ENCODE measurements around the gene CACNA1C.
"Not testable (repeated sequence)": the region's sequence is repeated elsewhere in the genome, so short reads cannot be mapped to it uniquely, and the experiment has no call there.

CACNA1C gene

GRCh38 chr12:2118061-2118460, 65.3 kb downstream of the CACNA1C start:
- H3K27ac ChIP-seq (ENCODE audit: low read depth, low read length), result no peak overlapping the region
- H3K36me3 ChIP-seq (ENCODE audit: control insufficient read depth in 1 of 2, insufficient read depth in 2 of 2, low read length in 2 of 2), result no peaks in the 10 kb centered on the region

GRCh38 chr12:2118481-2119255, 65.9 kb downstream of the CACNA1C start:
- Histone ChIP-seq H3K9ac (ENCODE audit: low read depth in 1 of 2, low read length in 2 of 2) (no peak overlapping the region), H3K4me3 (ENCODE audit: low read depth in 1 of 2, low read length in 2 of 2) (no peak overlapping the region), H3K27me3 (ENCODE audit: control insufficient read depth in 1 of 2, insufficient read depth in 2 of 2, low read length in 2 of 2) (no peaks in the 10 kb centered on the region), H3K27ac (ENCODE audit: low read depth, low read length) (no peak overlapping the region), H3K9me3 (ENCODE audit: control insufficient read depth in 1 of 2, low read length in 2 of 2) (no peaks in the 10 kb centered on the region), H3K4me1 (ENCODE audit: control insufficient read depth in 1 of 2, insufficient read depth in 2 of 2, low read length in 2 of 2) (peaks cover 0 to 2% of the 10 kb centered on the region in 2 donors), H3K36me3 (ENCODE audit: control insufficient read depth in 1 of 2, insufficient read depth in 2 of 2, low read length in 2 of 2) (no peaks in the 10 kb centered on the region)

More at GRCh38 chr12:2118061-2118460, 65.3 kb downstream of the CACNA1C start:
- Histone ChIP-seq H3K4me1 (ENCODE audit: control insufficient read depth in 1 of 2, insufficient read depth in 2 of 2, low read length in 2 of 2) (peaks cover 0 to 2% of the 10 kb centered on the region in 2 donors), H3K4me3 (ENCODE audit: low read depth in 1 of 2, low read length in 2 of 2) (no peak overlapping the region), H3K9ac (ENCODE audit: low read depth in 1 of 2, low read length in 2 of 2) (no peak overlapping the region), H3K27me3 (ENCODE audit: control insufficient read depth in 1 of 2, insufficient read depth in 2 of 2, low read length in 2 of 2) (no peaks in the 10 kb centered on the region), H3K9me3 (ENCODE audit: control insufficient read depth in 1 of 2, low read length in 2 of 2) (no peaks in the 10 kb centered on the region)

DNA sequence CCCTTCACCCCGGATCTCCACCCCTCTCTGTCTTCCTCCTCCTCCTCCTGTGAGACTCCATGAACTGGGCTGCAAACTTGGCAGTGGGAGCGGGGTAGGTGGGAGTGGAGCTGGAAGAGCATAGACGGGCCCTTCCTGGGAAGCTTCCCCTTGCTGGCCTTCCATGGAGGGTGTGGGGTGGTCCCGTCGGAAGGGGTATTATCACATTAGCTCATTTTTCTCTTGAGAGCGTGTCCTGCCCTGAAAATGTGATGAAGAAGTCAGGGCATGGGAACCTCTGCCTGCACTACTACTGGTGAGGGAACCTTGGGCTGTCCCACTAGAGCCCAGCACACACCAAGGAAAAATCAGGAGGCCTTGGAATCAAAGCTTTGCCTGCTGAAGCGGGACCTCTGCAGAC, 66.5 kb downstream of the CACNA1C start:
- Histone ChIP-seq H3K4me1 (ENCODE audit: control insufficient read depth in 1 of 2, insufficient read depth in 2 of 2, low read length in 2 of 2) (no peaks in the 10 kb centered on the region), H3K9me3 (ENCODE audit: control insufficient read depth in 1 of 2, low read length in 2 of 2) (no peaks in the 10 kb centered on the region), H3K9ac (ENCODE audit: low read depth in 1 of 2, low read length in 2 of 2) (no peak overlapping the region), H3K27ac (ENCODE audit: low read depth, low read length) (no peak overlapping the region), H3K27me3 (ENCODE audit: control insufficient read depth in 1 of 2, insufficient read depth in 2 of 2, low read length in 2 of 2) (no peaks in the 10 kb centered on the region), H3K36me3 (ENCODE audit: control insufficient read depth in 1 of 2, insufficient read depth in 2 of 2, low read length in 2 of 2) (no peaks in the 10 kb centered on the region), H3K4me3 (ENCODE audit: low read depth in 1 of 2, low read length in 2 of 2) (no peak overlapping the region)

DNA sequence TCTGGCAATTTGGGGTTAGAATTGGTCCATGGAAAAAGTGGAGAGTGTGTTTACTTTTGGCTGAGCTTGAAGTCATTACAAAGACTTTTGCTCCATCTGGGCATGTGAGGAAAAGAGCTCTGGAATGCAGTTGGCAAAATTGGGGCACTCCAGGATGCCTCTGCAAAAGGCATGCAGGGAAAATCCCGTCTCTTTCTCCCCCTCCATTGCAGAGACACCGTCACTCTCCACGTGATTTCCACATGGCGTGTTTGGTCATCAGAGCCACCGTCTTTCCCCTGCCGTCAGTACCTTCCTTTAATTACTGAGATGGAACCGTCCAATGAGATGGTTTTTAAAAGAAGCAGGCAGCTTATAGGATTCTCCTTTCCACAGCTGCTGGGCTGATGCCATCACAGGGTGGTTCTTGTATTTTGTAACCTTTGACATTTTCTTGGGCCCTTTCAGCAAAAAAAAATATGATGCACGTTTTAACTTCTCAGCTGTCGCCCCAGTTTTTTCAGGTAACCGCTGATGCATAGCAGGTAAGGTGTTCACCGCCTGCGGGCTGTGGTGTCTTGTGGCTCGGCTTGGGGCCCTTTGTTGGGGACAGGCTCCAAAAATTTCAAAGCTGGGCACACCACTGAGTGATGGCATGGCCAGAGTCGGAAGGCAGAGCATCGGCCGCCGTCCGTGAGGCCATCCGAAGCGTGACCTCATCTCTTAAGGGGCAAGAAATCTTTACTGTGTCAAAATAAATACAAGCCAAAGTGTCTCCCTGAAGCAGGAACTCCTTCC, 68.4 kb downstream of the CACNA1C start:
- no peaks in the 10 kb centered on the region for H3K4me1 ChIP-seq (ENCODE audit: control insufficient read depth in 1 of 2, insufficient read depth in 2 of 2, low read length in 2 of 2)
- no peak overlapping the region for H3K27ac ChIP-seq (ENCODE audit: low read depth, low read length)
- H3K36me3 ChIP-seq (ENCODE audit: control insufficient read depth in 1 of 2, insufficient read depth in 2 of 2, low read length in 2 of 2), result no peaks in the 10 kb centered on the region

DNA sequence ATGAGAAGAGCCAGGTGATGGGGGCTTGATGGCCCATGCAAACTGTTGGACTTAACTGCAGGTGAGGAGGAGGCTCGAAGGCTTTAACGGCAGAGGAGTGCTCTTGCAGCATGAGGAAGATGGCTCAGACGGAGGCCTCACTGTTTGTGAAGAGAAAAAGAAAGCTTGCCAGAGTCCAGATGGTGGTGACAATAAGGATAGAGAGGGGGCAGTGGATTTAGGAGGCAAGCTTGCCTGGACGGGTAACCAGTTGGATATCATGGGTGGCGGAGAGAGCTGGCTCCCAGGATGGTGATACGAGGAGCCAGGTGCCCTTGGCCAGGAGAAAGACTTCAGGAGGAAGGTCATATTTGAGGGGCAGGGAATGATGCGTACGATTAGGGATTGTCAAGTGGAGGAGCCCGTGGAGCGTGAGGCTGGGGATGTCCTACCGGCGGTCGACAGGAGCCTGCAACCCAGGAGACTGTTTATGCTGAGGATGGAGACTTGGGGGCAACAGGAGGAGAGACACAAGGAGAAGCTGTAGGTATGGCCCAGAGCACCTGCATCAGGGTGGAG, 71.8 kb downstream of the CACNA1C start:
- H3K9ac ChIP-seq (ENCODE audit: low read depth in 1 of 2, low read length in 2 of 2), result no peak overlapping the region
- H3K4me3 ChIP-seq (ENCODE audit: low read depth in 1 of 2, low read length in 2 of 2), result no peak overlapping the region
- H3K27ac ChIP-seq (ENCODE audit: low read depth, low read length), result no peak overlapping the region
- H3K9me3 ChIP-seq (ENCODE audit: control insufficient read depth in 1 of 2, low read length in 2 of 2), result no peaks in the 10 kb centered on the region
- H3K36me3 ChIP-seq (ENCODE audit: control insufficient read depth in 1 of 2, insufficient read depth in 2 of 2, low read length in 2 of 2), result no peaks in the 10 kb centered on the region
- no peaks in the 10 kb centered on the region for H3K4me1 ChIP-seq (ENCODE audit: control insufficient read depth in 1 of 2, insufficient read depth in 2 of 2, low read length in 2 of 2)
- no peaks in the 10 kb centered on the region for H3K27me3 ChIP-seq (ENCODE audit: control insufficient read depth in 1 of 2, insufficient read depth in 2 of 2, low read length in 2 of 2)

More for the DNA sequence above, 68.4 kb downstream of the CACNA1C start:
- no peaks in the 10 kb centered on the region for H3K27me3 ChIP-seq (ENCODE audit: control insufficient read depth in 1 of 2, insufficient read depth in 2 of 2, low read length in 2 of 2)
- no peaks in the 10 kb centered on the region for H3K9me3 ChIP-seq (ENCODE audit: control insufficient read depth in 1 of 2, low read length in 2 of 2)
- H3K9ac ChIP-seq (ENCODE audit: low read depth in 1 of 2, low read length in 2 of 2), result no peak overlapping the region
- H3K4me3 ChIP-seq (ENCODE audit: low read depth in 1 of 2, low read length in 2 of 2), result no peak overlapping the region

DNA sequence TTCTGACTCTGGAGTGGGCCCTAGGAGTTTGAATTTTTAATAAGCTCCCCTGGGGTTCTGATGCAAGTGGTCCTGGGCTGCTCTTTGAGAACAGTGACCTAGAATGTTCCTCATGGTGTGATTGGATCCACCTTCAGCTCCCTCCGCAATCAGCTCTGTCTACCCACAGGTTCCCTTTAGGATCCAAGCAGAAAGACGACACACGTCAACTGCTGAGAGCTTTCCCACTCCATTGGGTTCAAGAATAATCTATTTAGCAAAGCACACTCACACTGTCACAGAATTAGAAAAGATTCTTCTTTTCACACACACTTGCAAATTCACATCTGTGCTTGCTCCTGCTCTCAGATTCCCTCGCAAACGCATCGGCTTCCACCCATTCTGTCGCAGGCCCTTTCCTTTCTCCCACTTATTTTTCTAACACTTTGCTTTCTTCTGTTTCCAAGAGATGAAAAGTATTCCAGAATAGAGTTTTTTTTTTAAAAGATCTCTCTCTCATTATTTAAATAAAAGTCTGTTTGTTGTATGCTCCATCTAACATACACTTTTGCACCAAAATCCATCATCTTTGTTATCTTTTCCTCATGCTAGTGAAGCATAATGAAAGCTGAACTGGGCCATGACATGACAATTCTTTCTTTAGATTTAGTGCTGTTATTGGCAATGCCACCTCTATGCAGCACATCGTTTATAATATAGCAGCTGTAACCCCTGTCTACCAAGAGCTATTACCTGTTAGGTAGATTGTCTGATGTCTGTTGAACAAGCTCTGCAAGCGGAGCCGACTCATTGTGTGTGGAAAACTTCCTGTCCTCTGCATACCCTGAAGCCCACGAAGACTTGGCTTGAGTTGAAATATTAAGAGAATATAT, 73.1 kb downstream of the CACNA1C start:
- Histone ChIP-seq H3K9ac (ENCODE audit: low read depth in 1 of 2, low read length in 2 of 2) (no peak overlapping the region), H3K36me3 (ENCODE audit: control insufficient read depth in 1 of 2, insufficient read depth in 2 of 2, low read length in 2 of 2) (no peaks in the 10 kb centered on the region), H3K9me3 (ENCODE audit: control insufficient read depth in 1 of 2, low read length in 2 of 2) (no peaks in the 10 kb centered on the region), H3K27me3 (ENCODE audit: control insufficient read depth in 1 of 2, insufficient read depth in 2 of 2, low read length in 2 of 2) (no peaks in the 10 kb centered on the region), H3K4me3 (ENCODE audit: low read depth in 1 of 2, low read length in 2 of 2) (no peak overlapping the region), H3K27ac (ENCODE audit: low read depth, low read length) (no peak overlapping the region), H3K4me1 (ENCODE audit: control insufficient read depth in 1 of 2, insufficient read depth in 2 of 2, low read length in 2 of 2) (no peaks in the 10 kb centered on the region)

DNA sequence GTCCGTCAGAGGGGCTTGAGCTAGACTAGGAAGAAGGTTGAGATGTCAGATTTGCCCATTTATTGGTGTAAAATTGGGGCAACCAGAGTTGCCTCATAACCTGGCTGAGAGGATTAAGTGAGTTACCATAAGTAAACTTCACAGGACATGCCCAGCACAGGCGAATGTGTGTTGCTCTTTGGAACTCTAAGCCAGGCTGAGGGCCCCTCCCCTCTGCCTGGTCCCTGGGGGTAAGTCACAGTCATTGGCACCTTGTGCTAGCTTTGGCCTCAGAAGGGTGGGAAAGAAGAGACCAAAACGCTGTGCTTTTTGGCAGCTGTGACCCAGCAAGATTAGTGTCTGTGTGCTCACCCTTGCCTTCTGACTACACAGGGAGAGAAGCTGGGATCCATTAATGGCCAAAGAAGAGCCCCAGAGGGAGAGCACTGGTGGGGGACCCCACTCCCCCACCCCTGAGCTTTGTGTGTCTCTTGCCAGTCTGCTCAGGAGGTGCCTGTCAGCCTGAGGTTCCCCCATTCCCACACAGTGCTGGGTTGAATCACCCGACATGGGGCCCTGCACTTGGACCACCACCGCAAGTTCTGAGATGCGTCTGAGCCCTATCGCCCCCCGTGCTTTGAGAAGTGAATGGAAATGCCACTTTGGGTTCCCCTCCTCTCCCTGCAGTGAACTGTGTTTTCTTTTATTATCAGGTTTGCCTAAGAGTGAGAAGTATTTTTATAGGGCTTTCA, 74.1 kb downstream of the CACNA1C start:
- H3K4me3 ChIP-seq (ENCODE audit: low read depth in 1 of 2, low read length in 2 of 2), result no peak overlapping the region
- H3K27ac ChIP-seq (ENCODE audit: low read depth, low read length), result no peak overlapping the region
- H3K36me3 ChIP-seq (ENCODE audit: control insufficient read depth in 1 of 2, insufficient read depth in 2 of 2, low read length in 2 of 2), result no peaks in the 10 kb centered on the region
- H3K27me3 ChIP-seq (ENCODE audit: control insufficient read depth in 1 of 2, insufficient read depth in 2 of 2, low read length in 2 of 2), result no peaks in the 10 kb centered on the region
- H3K4me1 ChIP-seq (ENCODE audit: control insufficient read depth in 1 of 2, insufficient read depth in 2 of 2, low read length in 2 of 2), result no peaks in the 10 kb centered on the region
- H3K9me3 ChIP-seq (ENCODE audit: control insufficient read depth in 1 of 2, low read length in 2 of 2), result no peaks in the 10 kb centered on the region
- no peak overlapping the region for H3K9ac ChIP-seq (ENCODE audit: low read depth in 1 of 2, low read length in 2 of 2)

DNA sequence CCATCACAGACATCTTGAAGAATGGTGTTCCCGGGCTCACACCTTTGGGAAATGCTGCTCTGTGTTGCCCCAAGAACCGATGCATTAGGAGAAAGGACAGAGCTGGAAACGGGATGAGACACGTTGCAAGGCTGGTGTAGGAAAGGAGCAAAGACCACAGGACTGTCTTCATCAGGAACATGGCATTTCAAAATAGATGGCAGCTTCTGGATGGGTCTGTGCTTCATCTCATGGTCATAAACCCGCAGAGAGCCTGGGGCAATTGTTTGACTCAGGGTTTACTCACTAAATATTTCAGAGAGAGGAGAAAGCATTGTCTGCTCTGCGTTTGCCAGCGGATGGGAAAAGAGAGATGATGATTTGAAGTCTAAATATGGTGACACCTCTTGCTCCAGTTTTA, 76.3 kb downstream of the CACNA1C start:
- no peak overlapping the region for H3K27ac ChIP-seq (ENCODE audit: low read depth, low read length)

DNA sequence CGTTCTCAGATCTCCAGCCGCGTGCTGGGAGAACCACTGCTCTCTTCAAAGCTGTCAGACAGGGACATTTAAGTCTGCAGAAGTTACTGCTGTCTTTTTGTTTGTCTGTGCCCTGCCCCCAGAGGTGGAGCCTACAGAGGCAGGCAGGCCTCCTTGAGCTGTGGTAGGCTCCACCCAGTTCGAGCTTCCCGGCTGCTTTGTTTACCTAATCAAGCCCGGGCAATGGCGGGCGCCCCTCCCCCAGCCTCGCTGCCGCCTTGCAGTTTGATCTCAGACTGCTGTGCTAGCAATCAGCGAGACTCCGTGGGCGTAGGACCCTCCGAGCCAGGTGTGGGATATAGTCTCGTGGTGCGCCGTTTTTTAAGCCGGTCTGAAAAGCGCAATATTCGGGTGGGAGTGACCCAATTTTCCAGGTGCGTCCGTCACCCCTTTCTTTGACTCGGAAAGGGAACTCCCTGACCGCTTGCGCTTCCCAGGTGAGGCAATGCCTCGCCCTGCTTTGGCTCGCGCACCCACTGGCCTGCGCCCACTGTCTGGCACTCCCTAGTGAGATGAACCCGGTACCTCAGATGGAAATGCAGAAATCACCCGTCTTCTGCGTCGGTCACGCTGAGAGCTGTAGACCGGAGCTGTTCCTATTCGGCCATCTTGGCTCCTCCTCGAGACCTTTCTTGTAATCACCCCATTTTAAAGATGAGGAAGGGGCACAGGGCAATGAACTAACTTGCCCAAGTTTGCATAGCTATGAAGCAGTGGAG, 83.1 kb downstream of the CACNA1C start:
- not testable (repeated sequence) for H3K27ac ChIP-seq (ENCODE audit: low read depth, low read length); H3K9ac ChIP-seq (ENCODE audit: low read depth in 1 of 2, low read length in 2 of 2); H3K9me3 ChIP-seq (ENCODE audit: control insufficient read depth in 1 of 2, low read length in 2 of 2); H3K36me3 ChIP-seq (ENCODE audit: control insufficient read depth in 1 of 2, insufficient read depth in 2 of 2, low read length in 2 of 2); H3K4me3 ChIP-seq (ENCODE audit: low read depth in 1 of 2, low read length in 2 of 2); H3K27me3 ChIP-seq (ENCODE audit: control insufficient read depth in 1 of 2, insufficient read depth in 2 of 2, low read length in 2 of 2)
- peaks cover 13 to 23% of the 10 kb centered on the region in 2 donors for H3K4me1 ChIP-seq (ENCODE audit: control insufficient read depth in 1 of 2, insufficient read depth in 2 of 2, low read length in 2 of 2)

More for the DNA sequence above, 76.3 kb downstream of the CACNA1C start:
- no peaks in the 10 kb centered on the region for H3K36me3 ChIP-seq (ENCODE audit: control insufficient read depth in 1 of 2, insufficient read depth in 2 of 2, low read length in 2 of 2)
- no peaks in the 10 kb centered on the region for H3K27me3 ChIP-seq (ENCODE audit: control insufficient read depth in 1 of 2, insufficient read depth in 2 of 2, low read length in 2 of 2)
- H3K4me3 ChIP-seq (ENCODE audit: low read depth in 1 of 2, low read length in 2 of 2), result no peak overlapping the region
- no peaks in the 10 kb centered on the region for H3K9me3 ChIP-seq (ENCODE audit: control insufficient read depth in 1 of 2, low read length in 2 of 2)
- H3K4me1 ChIP-seq (ENCODE audit: control insufficient read depth in 1 of 2, insufficient read depth in 2 of 2, low read length in 2 of 2), result no peaks in the 10 kb centered on the region
- no peak overlapping the region for H3K9ac ChIP-seq (ENCODE audit: low read depth in 1 of 2, low read length in 2 of 2)
